Measurements from ENCODE around the gene CEACAM20. TPM values are rescaled to one million over a fixed set of nuclear protein-coding genes. Genes with fewer than 3 reads are reported as not detected.
"Not testable (repeated sequence)": the region's sequence is repeated elsewhere in the genome, so short reads cannot be mapped to it uniquely, and the experiment has no call there.

Gene CEACAM20
- polyA plus RNA-seq, 1 donor from 2014 or later: not detected

DNA sequence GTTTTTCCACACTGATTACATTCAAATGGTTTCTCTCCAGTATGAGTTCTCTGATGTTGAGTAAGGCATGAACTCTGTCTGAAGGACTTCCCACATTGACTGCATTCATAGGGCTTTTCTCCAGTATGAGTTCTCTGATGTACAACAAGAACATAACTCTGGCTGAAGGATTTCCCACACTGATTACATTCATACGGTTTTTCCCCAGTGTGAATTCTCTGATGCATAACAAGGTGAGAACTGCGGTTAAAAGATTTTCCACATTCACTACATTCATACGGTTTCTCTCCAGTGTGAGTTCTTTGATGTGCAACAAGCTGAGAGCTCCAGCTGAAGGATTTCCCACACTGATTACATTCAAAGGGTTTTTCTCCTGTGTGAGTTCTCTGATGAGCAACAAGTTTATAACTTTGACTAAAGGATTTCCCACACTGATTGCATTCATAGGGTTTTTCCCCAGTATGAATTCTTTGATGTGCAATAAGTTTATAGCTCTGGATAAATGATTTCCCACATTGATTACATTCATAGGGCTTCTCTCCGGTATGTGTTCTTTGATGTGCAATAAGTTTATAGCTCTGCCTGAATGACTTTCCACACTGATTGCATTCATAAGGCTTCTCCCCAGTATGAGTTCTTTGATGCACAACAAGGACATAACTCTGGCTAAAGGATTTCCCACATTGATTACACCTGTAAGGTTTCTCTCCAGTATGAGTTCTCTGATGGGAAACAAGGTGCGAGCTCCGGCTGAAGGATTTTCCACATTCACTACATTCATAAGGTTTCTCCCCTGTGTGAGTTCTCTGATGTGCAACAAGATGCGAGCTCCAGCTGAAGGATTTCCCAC, 52.7 kb downstream of the CEACAM20 start:
- Histone ChIP-seq H3K4me3 (ENCODE audit: low read length) (no peak overlapping the region), H3F3A (ENCODE audit: insufficient read depth, low read length, poor library complexity, severe bottlenecking) (peaks cover 14% of the 10 kb centered on the region), H4K20me1 (ENCODE audit: insufficient read depth) (no peaks in the 10 kb centered on the region), H2AFZ (ENCODE audit: low read depth, low read length) (no peak overlapping the region), H3K9me2 (ENCODE audit: insufficient read depth, low read length) (no peaks in the 10 kb centered on the region), H3K9me3 (ENCODE audit: low read length) (peaks cover 79% of the 10 kb centered on the region), H3K9ac (ENCODE audit: low read length) (no peak overlapping the region), H3K4me2 (ENCODE audit: low read length) (no peak overlapping the region), H3K79me2 (replicated peaks; ENCODE audit: insufficient read depth, low read length) (no peaks in the 10 kb centered on the region), H3K27ac (ENCODE audit: low read length) (no peak overlapping the region), H3K36me3 (ENCODE audit: insufficient read depth, low read length) (peaks cover 77% of the 10 kb centered on the region), H3K27me3 (ENCODE audit: insufficient read depth, low read depth, low read length) (no peaks in the 10 kb centered on the region)
- TF ChIP-seq EZH2 (IDR thresholded peaks at IDR 0.05; ENCODE audit: borderline replicate concordance, insufficient read depth, low read length, poor library complexity, severe bottlenecking) (no peak), SMC3 (conservative IDR thresholded peaks at IDR 0.05; ENCODE audit: poor library complexity) (no peak), EP300 (conservative IDR thresholded peaks at IDR 0.05; ENCODE audit: poor library complexity, severe bottlenecking) (no peak), TAF1 (IDR thresholded peaks at IDR 0.05; ENCODE audit: low read depth) (no peak), POLR2AphosphoS5 (IDR thresholded peaks at IDR 0.05) (no peak), MXI1 (conservative IDR thresholded peaks at IDR 0.05; ENCODE audit: poor library complexity, severe bottlenecking) (no peak), RAD21 (conservative IDR thresholded peaks at IDR 0.05) (no peak)
- TF ChIP-seq, protein P1, sequence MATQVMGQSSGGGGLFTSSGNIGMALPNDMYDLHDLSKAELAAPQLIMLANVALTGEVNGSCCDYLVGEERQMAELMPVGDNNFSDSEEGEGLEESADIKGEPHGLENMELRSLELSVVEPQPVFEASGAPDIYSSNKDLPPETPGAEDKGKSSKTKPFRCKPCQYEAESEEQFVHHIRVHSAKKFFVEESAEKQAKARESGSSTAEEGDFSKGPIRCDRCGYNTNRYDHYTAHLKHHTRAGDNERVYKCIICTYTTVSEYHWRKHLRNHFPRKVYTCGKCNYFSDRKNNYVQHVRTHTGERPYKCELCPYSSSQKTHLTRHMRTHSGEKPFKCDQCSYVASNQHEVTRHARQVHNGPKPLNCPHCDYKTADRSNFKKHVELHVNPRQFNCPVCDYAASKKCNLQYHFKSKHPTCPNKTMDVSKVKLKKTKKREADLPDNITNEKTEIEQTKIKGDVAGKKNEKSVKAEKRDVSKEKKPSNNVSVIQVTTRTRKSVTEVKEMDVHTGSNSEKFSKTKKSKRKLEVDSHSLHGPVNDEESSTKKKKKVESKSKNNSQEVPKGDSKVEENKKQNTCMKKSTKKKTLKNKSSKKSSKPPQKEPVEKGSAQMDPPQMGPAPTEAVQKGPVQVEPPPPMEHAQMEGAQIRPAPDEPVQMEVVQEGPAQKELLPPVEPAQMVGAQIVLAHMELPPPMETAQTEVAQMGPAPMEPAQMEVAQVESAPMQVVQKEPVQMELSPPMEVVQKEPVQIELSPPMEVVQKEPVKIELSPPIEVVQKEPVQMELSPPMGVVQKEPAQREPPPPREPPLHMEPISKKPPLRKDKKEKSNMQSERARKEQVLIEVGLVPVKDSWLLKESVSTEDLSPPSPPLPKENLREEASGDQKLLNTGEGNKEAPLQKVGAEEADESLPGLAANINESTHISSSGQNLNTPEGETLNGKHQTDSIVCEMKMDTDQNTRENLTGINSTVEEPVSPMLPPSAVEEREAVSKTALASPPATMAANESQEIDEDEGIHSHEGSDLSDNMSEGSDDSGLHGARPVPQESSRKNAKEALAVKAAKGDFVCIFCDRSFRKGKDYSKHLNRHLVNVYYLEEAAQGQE (IDR thresholded peaks at IDR 0.05; ENCODE audit: borderline replicate concordance): no peak
- TF ChIP-seq, protein P2, sequence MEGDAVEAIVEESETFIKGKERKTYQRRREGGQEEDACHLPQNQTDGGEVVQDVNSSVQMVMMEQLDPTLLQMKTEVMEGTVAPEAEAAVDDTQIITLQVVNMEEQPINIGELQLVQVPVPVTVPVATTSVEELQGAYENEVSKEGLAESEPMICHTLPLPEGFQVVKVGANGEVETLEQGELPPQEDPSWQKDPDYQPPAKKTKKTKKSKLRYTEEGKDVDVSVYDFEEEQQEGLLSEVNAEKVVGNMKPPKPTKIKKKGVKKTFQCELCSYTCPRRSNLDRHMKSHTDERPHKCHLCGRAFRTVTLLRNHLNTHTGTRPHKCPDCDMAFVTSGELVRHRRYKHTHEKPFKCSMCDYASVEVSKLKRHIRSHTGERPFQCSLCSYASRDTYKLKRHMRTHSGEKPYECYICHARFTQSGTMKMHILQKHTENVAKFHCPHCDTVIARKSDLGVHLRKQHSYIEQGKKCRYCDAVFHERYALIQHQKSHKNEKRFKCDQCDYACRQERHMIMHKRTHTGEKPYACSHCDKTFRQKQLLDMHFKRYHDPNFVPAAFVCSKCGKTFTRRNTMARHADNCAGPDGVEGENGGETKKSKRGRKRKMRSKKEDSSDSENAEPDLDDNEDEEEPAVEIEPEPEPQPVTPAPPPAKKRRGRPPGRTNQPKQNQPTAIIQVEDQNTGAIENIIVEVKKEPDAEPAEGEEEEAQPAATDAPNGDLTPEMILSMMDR (IDR thresholded peaks at IDR 0.05; ENCODE audit: poor library complexity, severe bottlenecking): no peak

DNA sequence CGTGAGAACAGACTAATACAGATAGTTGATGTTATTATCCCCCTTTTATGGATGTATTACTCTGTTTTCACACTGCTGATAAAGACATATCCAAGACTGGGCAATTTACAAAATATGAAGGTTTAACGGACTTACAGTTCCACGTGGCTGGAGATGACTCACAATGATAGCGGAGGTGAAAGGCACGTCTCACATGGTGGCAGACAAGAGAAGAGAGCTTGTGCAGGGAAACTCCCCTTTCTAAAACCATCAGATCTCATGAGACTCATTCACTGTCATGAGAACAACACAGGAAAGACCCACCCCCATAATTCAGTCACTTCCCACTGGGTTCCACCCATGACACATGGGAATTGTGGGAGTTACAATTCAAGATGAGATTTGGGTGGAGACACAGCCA, 60.7 kb downstream of the CEACAM20 start:
- H3K36me3 ChIP-seq (ENCODE audit: insufficient read depth, low read length); H3K4me3 ChIP-seq (ENCODE audit: low read length); H3K79me2 ChIP-seq (replicated peaks; ENCODE audit: insufficient read depth, low read length); H3K27ac ChIP-seq (ENCODE audit: low read length); H3F3A ChIP-seq (ENCODE audit: insufficient read depth, low read length, poor library complexity, severe bottlenecking); H3K27me3 ChIP-seq (ENCODE audit: insufficient read depth, low read depth, low read length); H4K20me1 ChIP-seq (ENCODE audit: insufficient read depth); H2AFZ ChIP-seq (ENCODE audit: low read depth, low read length); H3K9me2 ChIP-seq (ENCODE audit: insufficient read depth, low read length); H3K9ac ChIP-seq (ENCODE audit: low read length); H3K4me2 ChIP-seq (ENCODE audit: low read length): not testable (repeated sequence)
- peaks cover 22% of the 10 kb centered on the region for H3K9me3 ChIP-seq (ENCODE audit: low read length)

DNA sequence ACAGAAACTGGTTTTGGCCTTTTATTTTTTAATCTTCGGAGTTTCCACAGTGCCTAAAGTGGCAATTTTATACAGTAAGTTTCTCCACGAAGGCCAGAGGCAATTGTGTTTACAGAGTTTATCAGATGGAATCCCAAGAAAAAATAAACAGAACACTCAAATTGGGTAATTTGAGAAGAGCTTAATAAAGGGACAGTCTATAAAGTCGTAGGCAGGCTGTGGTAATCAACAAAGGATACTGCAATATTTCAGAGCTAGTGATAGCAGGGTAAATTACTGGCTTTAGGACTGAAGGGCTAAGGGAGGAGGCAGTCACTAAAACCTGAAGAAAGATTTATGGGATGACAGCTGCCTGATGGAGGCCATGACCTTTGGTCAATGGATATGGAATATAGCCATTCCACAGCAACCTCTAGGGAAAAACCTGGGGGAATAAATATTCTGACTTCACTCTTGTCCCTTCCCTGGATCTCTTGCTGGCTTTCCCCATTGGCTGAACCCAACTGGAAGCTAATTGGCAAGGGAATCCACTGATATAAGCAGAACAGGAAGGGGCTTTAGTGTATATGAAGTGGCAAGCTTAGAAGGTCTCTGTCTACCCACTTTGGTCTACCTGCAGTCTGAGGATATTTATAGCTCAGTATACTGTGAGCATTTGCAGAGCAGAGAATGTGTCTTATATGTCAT, 66.7 kb downstream of the CEACAM20 start:
- H3F3A ChIP-seq (ENCODE audit: insufficient read depth, low read length, poor library complexity, severe bottlenecking); H3K9me3 ChIP-seq (ENCODE audit: low read length); H3K9me2 ChIP-seq (ENCODE audit: insufficient read depth, low read length); H3K4me3 ChIP-seq (ENCODE audit: low read length); H3K4me2 ChIP-seq (ENCODE audit: low read length); H3K79me2 ChIP-seq (replicated peaks; ENCODE audit: insufficient read depth, low read length); H3K36me3 ChIP-seq (ENCODE audit: insufficient read depth, low read length); H3K27me3 ChIP-seq (ENCODE audit: insufficient read depth, low read depth, low read length); H4K20me1 ChIP-seq (ENCODE audit: insufficient read depth); H2AFZ ChIP-seq (ENCODE audit: low read depth, low read length); H3K9ac ChIP-seq (ENCODE audit: low read length); H3K27ac ChIP-seq (ENCODE audit: low read length): not testable (repeated sequence)

Measured in neural cell (in vitro differentiated cells).